Cardiac fibroblast (primary cell): ENCODE results near the gene MAP4.

Experiments
- DNase-seq, 2 donors: peaks; one replicate each; pipeline versions ENCODE4 v3.0.0 to v3.0.0-alpha.2; 2010; ENCODE audit warnings: low read depth in 2 of 2
- H3K4me3 ChIP-seq, 2 donors: replicated peaks in 1 of 2; 1 replicate in 1 of 2; 2 replicates in 1 of 2; pipeline ENCODE4 v1.5.1; 2011; ENCODE audit warnings: low read depth in 2 of 2, low read length in 2 of 2, mild to moderate bottlenecking in 2 of 2, moderate library complexity in 1 of 2
- CTCF ChIP-seq: IDR thresholded peaks from one replicate; pipeline ENCODE4 v1.5.1; 2011; ENCODE audit warnings: low read depth, mild to moderate bottlenecking, low read length, inconsistent platforms

MAP4 gene

GRCh38 chr3:47854267-47854666 is 161.9 kb downstream of the MAP4 start:
- no peak for TF ChIP-seq CTCF
- H3K4me3 ChIP-seq, result no peak overlapping the region
- DNase-seq, result no peak

DNA sequence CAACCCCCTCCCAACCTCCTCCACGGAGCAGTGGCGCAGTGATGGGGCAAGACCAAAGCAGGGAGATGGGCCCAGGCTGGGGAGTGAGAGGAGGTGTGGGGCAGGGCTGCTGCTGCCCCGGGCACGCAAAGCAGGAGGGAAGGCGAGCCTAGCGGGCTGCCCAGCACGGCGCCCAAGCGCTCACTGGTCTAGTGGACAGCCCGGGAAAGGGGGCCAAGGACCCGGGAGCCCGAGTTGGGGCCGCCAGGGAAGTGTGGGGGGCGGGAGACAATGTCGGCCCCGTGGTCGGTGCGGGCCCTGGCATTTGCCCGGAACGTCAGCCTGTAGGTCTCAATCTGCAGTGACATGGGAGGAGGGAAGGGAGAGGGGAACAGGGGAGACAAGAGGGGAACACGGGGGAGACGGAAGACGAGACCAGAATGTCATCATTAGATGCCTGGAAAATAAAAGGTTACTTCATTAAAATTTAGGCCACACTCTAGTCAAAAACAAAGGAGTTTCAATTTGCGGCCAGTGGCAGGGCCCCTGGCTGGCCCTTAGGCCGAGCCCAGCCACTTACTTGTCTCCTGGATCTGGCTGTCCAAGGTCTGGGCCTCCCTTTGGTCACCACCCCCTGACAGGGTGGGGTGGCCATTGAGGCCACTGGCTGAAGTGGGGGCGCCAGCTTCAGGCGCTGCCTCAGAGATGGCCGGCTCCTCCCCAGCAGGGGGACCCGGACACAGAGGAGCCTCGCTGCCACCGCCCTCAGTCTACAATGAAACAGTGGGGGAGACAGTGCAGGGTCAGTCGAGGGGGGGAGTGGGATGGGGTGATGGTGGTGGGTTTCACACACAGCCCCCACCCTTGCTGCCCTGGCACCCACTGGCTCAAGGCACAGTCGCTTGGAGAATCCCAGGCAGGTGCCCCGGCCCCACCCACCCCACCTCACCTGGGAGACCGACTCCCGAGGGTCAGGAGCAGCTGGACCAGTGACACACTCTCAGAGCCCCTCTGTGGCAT is 163.3 kb downstream of the MAP4 start:
- no peak for DNase-seq
- TF ChIP-seq CTCF, result no peak
- H3K4me3 ChIP-seq, result no peak overlapping the region

GRCh38 chr3:47851888-47852603 is 164.2 kb downstream of the MAP4 start:
- no peak for TF ChIP-seq CTCF
- DNase-seq, result no peak
- no peak overlapping the region for H3K4me3 ChIP-seq

GRCh38 chr3:47850564-47851410 is 165.4 kb downstream of the MAP4 start:
- DNase-seq, result no peak
- H3K4me3 ChIP-seq, result no peak overlapping the region

GRCh38 chr3:47849699-47850563 is 166.3 kb downstream of the MAP4 start:
- TF ChIP-seq CTCF, result peak; percentile 56
- peak; percentile 44 to 52 for DNase-seq

More at GRCh38 chr3:47850564-47851410, 165.4 kb downstream of the MAP4 start:
- TF ChIP-seq CTCF, result no peak

More at GRCh38 chr3:47849699-47850563, 166.3 kb downstream of the MAP4 start:
- no peak overlapping the region for H3K4me3 ChIP-seq
